HuH-7.5 (cell line): Measurements from ENCODE around the gene LPAR2.
A peak's percentile ranks its signal among the peaks of the same experiment; 100 is the strongest.
"Not testable (repeated sequence)": the region's sequence is repeated elsewhere in the genome, so short reads cannot be mapped to it uniquely, and the experiment has no call there.

Source experiments
- DNase-seq: peaks from one replicate; pipeline ENCODE4 v3.0.0; 2011; ENCODE audit warnings: low spot score

The LPAR2 gene

GRCh38 chr19:19627621-19628500, at the start of gene LPAR2:
Gene LPAR2 (minus strand): TSS chr19:19628220. CDS start chr19:19627275, 945 bp downstream.
- DNase-seq, result peak; percentile 96

GRCh38 chr19:19677579-19677978, 49.6 kb upstream of the LPAR2 start:
- no peak for DNase-seq

GRCh38 chr19:19674315-19674714, 46.3 kb upstream of the LPAR2 start:
- no peak for DNase-seq

GRCh38 chr19:19672816-19673215, 44.8 kb upstream of the LPAR2 start:
- no peak for DNase-seq

- DNase-seq, result no peak
These were observed 42.1 kb upstream of the LPAR2 start for GRCh38 chr19:19670070-19670551.

GRCh38 chr19:19668230-19669012, 40.4 kb upstream of the LPAR2 start, which contains the start of gene ZNF101:
Gene ZNF101 (plus strand): TSS chr19:19668839. CDS start chr19:19668964, 125 bp downstream.
- peak; percentile 99 for DNase-seq

- DNase-seq, result not testable (repeated sequence)
These were observed 37.5 kb upstream of the LPAR2 start for GRCh38 chr19:19665420-19665948.

GRCh38 chr19:19663256-19664120, 35.5 kb upstream of the LPAR2 start, which contains the start of gene ATP13A1:
Gene ATP13A1 (minus strand): TSS chr19:19663676. CDS start chr19:19663666, 10 bp downstream.
- peak; percentile 94 for DNase-seq

GRCh38 chr19:19662871-19663255, 34.8 kb upstream of the LPAR2 start:
- DNase-seq, result no peak

GRCh38 chr19:19662344-19662743, 34.3 kb upstream of the LPAR2 start:
- DNase-seq, result no peak

GRCh38 chr19:19661675-19662251, 33.7 kb upstream of the LPAR2 start:
- DNase-seq, result no peak

GRCh38 chr19:19661141-19661674, 33.2 kb upstream of the LPAR2 start:
- DNase-seq, result no peak

- DNase-seq, result no peak
These were observed 31.7 kb upstream of the LPAR2 start for GRCh38 chr19:19659646-19660245.

GRCh38 chr19:19657397-19657783, 29.4 kb upstream of the LPAR2 start:
- peak; percentile 21 for DNase-seq

- DNase-seq, result peak; percentile 18
These were observed 28.7 kb upstream of the LPAR2 start for GRCh38 chr19:19656451-19657396.

- DNase-seq, result no peak
These were observed 27.8 kb upstream of the LPAR2 start for GRCh38 chr19:19655641-19656343.

- peak; percentile 25 for DNase-seq
These were observed 27.1 kb upstream of the LPAR2 start for GRCh38 chr19:19655051-19655594.

- DNase-seq, result no peak
These were observed 26.4 kb upstream of the LPAR2 start for GRCh38 chr19:19654441-19654840.
